ENCODE results near the gene RRAGA.
"Not testable (repeated sequence)": the region's sequence is repeated elsewhere in the genome, so short reads cannot be mapped to it uniquely, and the experiment has no call there.

The RRAGA gene

GRCh38 chr9:19048966-19049916 is at the start of gene RRAGA:
Gene RRAGA, plus strand, starts transcription at chr9:19049427. Its CDS starts 233 bp downstream, at chr9:19049660.
- DNase-seq (ENCODE audit: low spot score), result peak; percentile 94

- no peak for DNase-seq (ENCODE audit: low spot score)
Observed at GRCh38 chr9:19000133-19000532, 49.1 kb upstream of the RRAGA start.

- DNase-seq (ENCODE audit: low spot score), result no peak
Observed at GRCh38 chr9:19009391-19009965, 39.7 kb upstream of the RRAGA start.

- DNase-seq (ENCODE audit: low spot score), result no peak
Observed at GRCh38 chr9:19018201-19018600, 31.0 kb upstream of the RRAGA start.

GRCh38 chr9:19020886-19021455 is 28.3 kb upstream of the RRAGA start:
- peak; percentile 69 for DNase-seq (ENCODE audit: low spot score)

- DNase-seq (ENCODE audit: low spot score), result not testable (repeated sequence)
Observed at GRCh38 chr9:19021649-19022048, 27.6 kb upstream of the RRAGA start.

GRCh38 chr9:19022206-19022605 is 27.0 kb upstream of the RRAGA start:
- DNase-seq (ENCODE audit: low spot score), result no peak

GRCh38 chr9:19023078-19023477 is 26.1 kb upstream of the RRAGA start:
- no peak for DNase-seq (ENCODE audit: low spot score)

- DNase-seq (ENCODE audit: low spot score), result no peak
Observed at GRCh38 chr9:19026375-19026774, 22.9 kb upstream of the RRAGA start.

- DNase-seq (ENCODE audit: low spot score), result no peak
Observed at GRCh38 chr9:19027825-19028224, 21.4 kb upstream of the RRAGA start.

GRCh38 chr9:19028835-19029451 is 20.3 kb upstream of the RRAGA start:
- peak; percentile 72 for DNase-seq (ENCODE audit: low spot score)

- DNase-seq (ENCODE audit: low spot score), result no peak
Observed at GRCh38 chr9:19030899-19031298, 18.3 kb upstream of the RRAGA start.

- no peak for DNase-seq (ENCODE audit: low spot score)
Observed at GRCh38 chr9:19032406-19032805, 16.8 kb upstream of the RRAGA start.

- DNase-seq (ENCODE audit: low spot score), result no peak
Observed at GRCh38 chr9:19033015-19033414, 16.2 kb upstream of the RRAGA start, which contains the start of gene SAXO1. Gene SAXO1, minus strand, starts transcription at chr9:19033209. Its CDS starts 301 bp downstream, at chr9:19032908.

- no peak for DNase-seq (ENCODE audit: low spot score)
Observed at GRCh38 chr9:19036611-19037010, 12.6 kb upstream of the RRAGA start.

- DNase-seq (ENCODE audit: low spot score), result peak; percentile 71
Observed at GRCh38 chr9:19049917-19050636, 850 bp downstream of the RRAGA start.

GRCh38 chr9:19050637-19051591 is 1.7 kb downstream of the RRAGA start:
- DNase-seq (ENCODE audit: low spot score), result peak; percentile 12

GRCh38 chr9:19057033-19057432 is 7.8 kb downstream of the RRAGA start:
- DNase-seq (ENCODE audit: low spot score), result no peak

GRCh38 chr9:19074229-19074628 is 25.0 kb downstream of the RRAGA start:
- no peak for DNase-seq (ENCODE audit: low spot score)

GRCh38 chr9:19074836-19075235 is 25.6 kb downstream of the RRAGA start:
- DNase-seq (ENCODE audit: low spot score), result no peak

- no peak for DNase-seq (ENCODE audit: low spot score)
Observed at GRCh38 chr9:19085295-19085694, 36.1 kb downstream of the RRAGA start.
